Lung (tissue), 12 donors: ENCODE results near the gene PGAM1. TPM values are rescaled to one million over a fixed set of nuclear protein-coding genes. Genes with fewer than 3 reads are reported as not detected.

Experiments used
- ATAC-seq: fragments of 200-7000 bp; cut with Tn5 transposase; one replicate; pipeline ENCODE4 v1.9.1; 2020; ENCODE audit warnings: moderate number of reproducible peaks; ENCODE audit not compliant: insufficient read depth, low FRiP score
- DNase-seq, 3 donors: peaks; one replicate each; pipeline ENCODE4 v3.0.0-alpha.2; 2013 to 2017
- H3K27ac ChIP-seq, 2 donors: one replicate each; pipeline ENCODE4 v1.5.1; 2013; ENCODE audit warnings: mild to moderate bottlenecking in 2 of 2, moderate library complexity in 2 of 2, control low read depth in 1 of 2, inconsistent platforms in 1 of 2, low read depth in 1 of 2, low read length in 1 of 2
- H3K27me3 ChIP-seq, 3 donors: one replicate each; pipeline ENCODE4 v1.5.1; 2013; ENCODE audit warnings: low read length in 2 of 3; ENCODE audit not compliant: control insufficient read depth in 3 of 3, insufficient read depth in 3 of 3
- H3K36me3 ChIP-seq, 4 donors: one replicate each; pipeline ENCODE4 v1.5.1; 2013; ENCODE audit warnings: low read length in 4 of 4, mild to moderate bottlenecking in 1 of 4, moderate library complexity in 1 of 4; ENCODE audit not compliant: control insufficient read depth in 4 of 4, insufficient read depth in 4 of 4
- H3K4me1 ChIP-seq, 5 donors: one replicate each; pipeline ENCODE4 v1.5.1; 2013; ENCODE audit warnings: low read length in 5 of 5, mild to moderate bottlenecking in 2 of 5, moderate library complexity in 1 of 5; ENCODE audit not compliant: control insufficient read depth in 5 of 5, insufficient read depth in 5 of 5
- H3K4me3 ChIP-seq: one replicate; pipeline ENCODE4 v1.5.1; 2013; ENCODE audit warnings: mild to moderate bottlenecking, control low read depth, moderate library complexity
- H3K9ac ChIP-seq, 2 donors: one replicate each; pipeline ENCODE4 v1.5.1; 2013; ENCODE audit warnings: low read length in 2 of 2, control low read depth in 1 of 2; ENCODE audit not compliant: insufficient read depth in 1 of 2
- H3K9me3 ChIP-seq, 4 donors: one replicate each; pipeline ENCODE4 v1.5.1; 2013; ENCODE audit warnings: low read length in 3 of 4, mild to moderate bottlenecking in 1 of 4, moderate library complexity in 1 of 4; ENCODE audit not compliant: control insufficient read depth in 4 of 4, insufficient read depth in 3 of 4
- WGBS, 2 donors: extraction: QIAGEN DNeasy Blood & Tissue Kit; methylation state at CpG; one replicate each; pipeline ENCODE4 v1.1.7; 2013; 5-methylcytosine and 5-hydroxymethylcytosine counted together
- polyA plus RNA-seq, 2 donors: library from polyadenylated mRNA; stranded (reverse); fragments of 200-250 nt; gene quantifications; one replicate each; pipeline ENCODE4 v1.2.1, GENCODE V29; 2013
- total RNA-seq, 2 donors: library from RNA; depleted of rRNA in 1 of 2; stranded (reverse); fragments of >200 nt in 1 of 2; gene quantifications; one replicate each; pipeline ENCODE4 v1.2.1, GENCODE V29; 2014 to 2021
- TF ChIP-seq, protein P1 (sequence below): IDR thresholded peaks from 2 replicates; pipeline ENCODE4 v1.5.1; 2012; ENCODE audit warnings: mild to moderate bottlenecking; ENCODE audit errors: control extremely low read depth, extremely low read depth
- donor health status: control.
- donor health status: control.
- donor health status: Bipolar disorder and iron deficiency.
- donor health status: healthy.
- donor health status: DM: yes; HTN: yes; CAD: no.

Gene PGAM1
- total and polyA plus RNA-seq, 4 donors = 49.1 to 280 (median 136) TPM

DNA sequence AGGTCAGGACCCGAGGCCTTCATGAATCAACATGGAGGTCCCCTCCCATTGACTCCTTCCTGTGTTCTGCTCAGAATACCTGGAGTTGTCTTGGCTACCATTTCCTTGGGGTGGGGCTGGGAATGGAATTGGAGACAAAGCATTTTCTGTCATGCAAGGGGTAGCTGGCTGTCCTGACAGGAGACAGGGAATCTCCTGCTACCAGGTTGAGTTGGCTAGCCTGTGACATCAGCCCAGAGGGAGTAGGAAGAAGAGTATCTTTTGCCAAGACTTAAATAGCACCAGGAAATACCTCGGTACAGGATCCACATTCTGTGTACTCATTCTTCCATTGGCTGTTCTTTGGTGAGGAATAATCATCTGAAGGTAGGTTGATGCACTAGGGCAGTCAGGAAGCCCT, 24.8 kb downstream of the PGAM1 start:
- Histone ChIP-seq H3K4me3 (no peak overlapping the region), H3K9me3 (no peaks in the 10 kb centered on the region), H3K9ac (no peak overlapping the region), H3K4me1 (peaks cover 0 to 20% (median 9%) of the 10 kb centered on the region in 5 donors), H3K36me3 (peaks cover 4 to 33% (median 22%) of the 10 kb centered on the region in 4 donors), H3K27ac (peak overlapping the region in 1 of 2 donors; percentile 20), H3K27me3 (no peaks in the 10 kb centered on the region)
- WGBS, 2 donors = 57 to 78% methylated on average over 2 of the region's 2 CpGs
- DNase-seq (no peak), ATAC-seq (no peak)
- TF ChIP-seq, protein P1, sequence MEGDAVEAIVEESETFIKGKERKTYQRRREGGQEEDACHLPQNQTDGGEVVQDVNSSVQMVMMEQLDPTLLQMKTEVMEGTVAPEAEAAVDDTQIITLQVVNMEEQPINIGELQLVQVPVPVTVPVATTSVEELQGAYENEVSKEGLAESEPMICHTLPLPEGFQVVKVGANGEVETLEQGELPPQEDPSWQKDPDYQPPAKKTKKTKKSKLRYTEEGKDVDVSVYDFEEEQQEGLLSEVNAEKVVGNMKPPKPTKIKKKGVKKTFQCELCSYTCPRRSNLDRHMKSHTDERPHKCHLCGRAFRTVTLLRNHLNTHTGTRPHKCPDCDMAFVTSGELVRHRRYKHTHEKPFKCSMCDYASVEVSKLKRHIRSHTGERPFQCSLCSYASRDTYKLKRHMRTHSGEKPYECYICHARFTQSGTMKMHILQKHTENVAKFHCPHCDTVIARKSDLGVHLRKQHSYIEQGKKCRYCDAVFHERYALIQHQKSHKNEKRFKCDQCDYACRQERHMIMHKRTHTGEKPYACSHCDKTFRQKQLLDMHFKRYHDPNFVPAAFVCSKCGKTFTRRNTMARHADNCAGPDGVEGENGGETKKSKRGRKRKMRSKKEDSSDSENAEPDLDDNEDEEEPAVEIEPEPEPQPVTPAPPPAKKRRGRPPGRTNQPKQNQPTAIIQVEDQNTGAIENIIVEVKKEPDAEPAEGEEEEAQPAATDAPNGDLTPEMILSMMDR = no peak

DNA sequence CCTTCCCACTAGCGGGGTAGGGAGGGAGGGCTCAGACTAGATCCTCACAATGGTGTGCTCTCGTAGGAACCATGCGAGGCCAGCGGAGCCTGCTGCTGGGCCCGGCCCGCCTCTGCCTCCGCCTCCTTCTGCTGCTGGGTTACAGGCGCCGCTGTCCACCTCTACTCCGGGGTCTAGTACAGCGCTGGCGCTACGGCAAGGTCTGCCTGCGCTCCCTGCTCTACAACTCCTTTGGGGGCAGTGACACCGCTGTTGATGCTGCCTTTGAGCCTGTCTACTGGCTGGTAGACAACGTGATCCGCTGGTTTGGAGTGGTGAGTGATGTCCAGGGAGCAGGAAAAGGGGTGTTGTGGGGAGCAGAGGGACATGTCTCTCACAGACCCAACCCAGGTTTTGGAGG, 25.6 kb downstream of the PGAM1 start:
- Histone ChIP-seq H3K27ac (no peak overlapping the region), H3K36me3 (peaks cover 4 to 40% (median 28%) of the 10 kb centered on the region in 4 donors), H3K4me1 (peaks cover 0 to 19% (median 9%) of the 10 kb centered on the region in 5 donors), H3K27me3 (no peaks in the 10 kb centered on the region), H3K9ac (no peak overlapping the region), H3K4me3 (no peak overlapping the region), H3K9me3 (no peaks in the 10 kb centered on the region)
- ATAC-seq (no peak), DNase-seq (no peak)
- TF ChIP-seq, protein P1 = no peak
- 96% methylated on average over 17 of the region's 17 CpGs for WGBS, 2 donors

DNA sequence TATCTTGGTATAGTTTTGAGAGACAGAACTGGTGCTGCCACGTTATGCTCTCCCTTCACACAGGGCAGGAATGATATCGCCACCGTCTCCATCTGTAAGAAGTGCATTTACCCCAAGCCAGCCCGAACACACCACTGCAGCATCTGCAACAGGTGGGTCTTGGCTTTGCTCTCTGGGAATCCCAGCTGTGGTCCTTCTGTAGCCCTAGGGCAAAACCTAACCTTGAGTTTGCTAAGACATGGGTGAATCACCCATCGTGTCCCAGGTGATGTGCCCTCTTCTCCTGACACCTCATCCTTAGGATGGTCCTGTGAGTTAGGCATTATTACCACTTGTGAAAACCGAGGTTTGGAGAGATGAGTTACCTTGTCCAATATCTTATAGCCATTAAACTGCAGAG, 26.4 kb downstream of the PGAM1 start:
- TF ChIP-seq, protein P1 = no peak
- Histone ChIP-seq H3K27ac (no peak overlapping the region), H3K4me1 (peaks cover 0 to 13% (median 5%) of the 10 kb centered on the region in 5 donors), H3K36me3 (peaks cover 6 to 44% (median 34%) of the 10 kb centered on the region in 4 donors), H3K9me3 (no peaks in the 10 kb centered on the region), H3K9ac (no peak overlapping the region), H3K27me3 (no peaks in the 10 kb centered on the region), H3K4me3 (no peak overlapping the region)
- ATAC-seq = no peak
- 91 to 96% methylated on average over 6 of the region's 6 CpGs for WGBS, 2 donors
- DNase-seq = no peak

DNA sequence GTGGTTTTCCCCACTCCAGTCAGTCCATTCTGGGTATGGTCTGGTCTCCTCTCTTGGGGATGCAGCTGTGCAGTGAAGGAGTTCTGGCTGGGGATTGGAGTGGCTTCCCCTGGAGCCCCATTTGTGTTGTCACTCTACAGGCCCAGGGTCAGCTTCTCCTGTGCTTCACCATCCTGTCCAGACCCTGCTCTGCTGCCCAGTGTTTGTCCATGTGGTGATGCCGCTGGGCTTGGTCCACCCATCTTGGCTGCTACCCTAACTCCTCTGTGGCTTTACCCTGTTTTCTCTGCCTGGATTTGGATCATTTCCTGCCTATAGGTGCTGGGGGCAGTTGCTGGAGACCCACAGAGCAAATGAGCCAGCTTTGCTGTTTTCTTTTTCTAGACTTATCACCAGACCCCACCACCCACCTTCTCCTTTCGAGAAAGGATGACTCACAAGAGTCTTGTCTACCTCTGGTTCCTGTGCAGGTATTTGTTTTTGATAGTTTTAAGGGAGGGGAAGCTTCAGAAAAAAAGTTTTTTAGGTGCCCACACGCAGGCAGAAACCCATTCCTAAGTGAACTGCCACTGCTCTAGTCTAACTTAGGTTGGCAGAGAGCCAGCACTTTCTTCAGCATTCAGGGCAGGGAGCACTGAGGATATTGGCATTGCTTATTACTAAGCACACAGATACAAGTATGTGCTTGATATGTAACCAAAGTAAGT, 28.5 kb downstream of the PGAM1 start:
- Histone ChIP-seq H3K4me1 (peaks cover 0 to 11% (median 0%) of the 10 kb centered on the region in 5 donors), H3K9me3 (no peaks in the 10 kb centered on the region), H3K4me3 (no peak overlapping the region), H3K9ac (no peak overlapping the region), H3K27me3 (no peaks in the 10 kb centered on the region), H3K27ac (peak overlapping the region in 1 of 2 donors; percentile 13), H3K36me3 (peaks cover 23 to 56% (median 48%) of the 10 kb centered on the region in 4 donors)
- DNase-seq (peak in 2 of 3 donors; percentile 62 to 81), ATAC-seq (no peak)
- WGBS, 2 donors = 64 to 71% methylated on average over 3 of the region's 3 CpGs
- TF ChIP-seq, protein P1 = no peak
